Memory B cell (primary cell): ENCODE results near the gene MZF1.

ENCODE experiments used
- ATAC-seq: fragments of 150-1000 bp; cut with Tn5 transposase; 2 replicates; pipeline ENCODE4 v1.10.0; 2021; ENCODE audit warnings: low read depth, mild to moderate bottlenecking, moderate library complexity
- DNase-seq, 2 donors: peaks; one replicate each; pipeline ENCODE4 v3.0.0; 2022; ENCODE audit warnings: low spot score in 2 of 2
- H3K27ac Mint-ChIP-seq: one replicate; pipeline ENCODE4 v1.8.0; 2022; ENCODE audit warnings: mild to moderate bottlenecking, moderate library complexity, mixed read lengths
- H3K27me3 Mint-ChIP-seq: one replicate; pipeline ENCODE4 v1.8.0; 2022; ENCODE audit warnings: mixed read lengths
- H3K36me3 Mint-ChIP-seq: one replicate; pipeline ENCODE4 v1.8.0; 2022; ENCODE audit warnings: mild to moderate bottlenecking, mixed read lengths
- H3K4me1 Mint-ChIP-seq: one replicate; pipeline ENCODE4 v1.8.0; 2022; ENCODE audit warnings: mixed read lengths
- H3K4me3 Mint-ChIP-seq: one replicate; pipeline ENCODE4 v1.8.0; 2022; ENCODE audit warnings: mild to moderate bottlenecking, moderate library complexity, mixed read lengths
- H3K9me3 Mint-ChIP-seq: one replicate; pipeline ENCODE4 v1.8.0; 2022; ENCODE audit warnings: mixed read lengths

Gene MZF1

GRCh38 chr19:58554494-58555368 is 18.4 kb downstream of the MZF1 start, which contains the start of gene CHMP2A:
Gene CHMP2A, minus strand, starts transcription at chr19:58555105. Its CDS starts 893 bp downstream, at chr19:58554212.
- no peaks in the 10 kb centered on the region for H3K27me3 Mint-ChIP-seq
- ATAC-seq (peak; percentile 47), DNase-seq (peak; percentile 95 to 97)
- peak within 1 kb of the TSS; percentile 99 for H3K4me3 Mint-ChIP-seq
- no peaks in the 10 kb centered on the region for H3K9me3 Mint-ChIP-seq
- peak within 1 kb of the TSS; percentile 99 for H3K27ac Mint-ChIP-seq
- H3K4me1 Mint-ChIP-seq, result peaks cover 51% of the 10 kb centered on the region
- peaks cover 30% of the 10 kb centered on the region for H3K36me3 Mint-ChIP-seq

- DNase-seq, result peak in 1 of 2 donors; percentile 10
- H3K4me1 Mint-ChIP-seq, result peaks cover 46% of the 10 kb centered on the region
Measured at GRCh38 chr19:58553799-58554493, 19.2 kb downstream of the MZF1 start.

DNA sequence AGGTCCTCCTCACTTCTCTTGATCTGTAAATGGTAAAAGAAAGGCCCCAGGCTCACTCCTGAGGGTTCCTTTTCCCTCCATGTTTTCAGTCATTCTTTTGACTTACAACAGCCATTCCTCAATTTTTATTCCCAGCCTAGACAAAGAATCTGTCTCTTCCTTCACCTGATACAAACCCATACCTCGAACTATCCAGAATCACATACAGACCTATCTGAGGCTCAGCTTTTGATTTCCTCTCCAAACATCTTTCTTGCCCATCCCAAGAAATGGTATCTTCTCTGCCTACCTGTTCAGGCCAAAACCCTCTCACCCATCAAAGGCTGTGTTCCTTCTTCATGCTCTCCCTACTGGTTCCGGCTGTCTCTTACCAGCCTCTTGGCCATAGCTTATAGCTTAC is 20.5 kb downstream of the MZF1 start:
- Mint-ChIP-seq H3K9me3 (no peaks in the 10 kb centered on the region), H3K27me3 (no peaks in the 10 kb centered on the region), H3K4me1 (peaks cover 38% of the 10 kb centered on the region), H3K4me3 (no peak overlapping the region), H3K27ac (no peak overlapping the region), H3K36me3 (peaks cover 28% of the 10 kb centered on the region)
- ATAC-seq, result no peak
- no peak for DNase-seq

More at GRCh38 chr19:58553799-58554493, 19.2 kb downstream of the MZF1 start:
- Mint-ChIP-seq H3K27me3 (no peaks in the 10 kb centered on the region), H3K9me3 (no peaks in the 10 kb centered on the region), H3K36me3 (peaks cover 32% of the 10 kb centered on the region), H3K27ac (peak overlapping the region; percentile 99), H3K4me3 (peak overlapping the region; percentile 99)
- ATAC-seq, result no peak

DNA sequence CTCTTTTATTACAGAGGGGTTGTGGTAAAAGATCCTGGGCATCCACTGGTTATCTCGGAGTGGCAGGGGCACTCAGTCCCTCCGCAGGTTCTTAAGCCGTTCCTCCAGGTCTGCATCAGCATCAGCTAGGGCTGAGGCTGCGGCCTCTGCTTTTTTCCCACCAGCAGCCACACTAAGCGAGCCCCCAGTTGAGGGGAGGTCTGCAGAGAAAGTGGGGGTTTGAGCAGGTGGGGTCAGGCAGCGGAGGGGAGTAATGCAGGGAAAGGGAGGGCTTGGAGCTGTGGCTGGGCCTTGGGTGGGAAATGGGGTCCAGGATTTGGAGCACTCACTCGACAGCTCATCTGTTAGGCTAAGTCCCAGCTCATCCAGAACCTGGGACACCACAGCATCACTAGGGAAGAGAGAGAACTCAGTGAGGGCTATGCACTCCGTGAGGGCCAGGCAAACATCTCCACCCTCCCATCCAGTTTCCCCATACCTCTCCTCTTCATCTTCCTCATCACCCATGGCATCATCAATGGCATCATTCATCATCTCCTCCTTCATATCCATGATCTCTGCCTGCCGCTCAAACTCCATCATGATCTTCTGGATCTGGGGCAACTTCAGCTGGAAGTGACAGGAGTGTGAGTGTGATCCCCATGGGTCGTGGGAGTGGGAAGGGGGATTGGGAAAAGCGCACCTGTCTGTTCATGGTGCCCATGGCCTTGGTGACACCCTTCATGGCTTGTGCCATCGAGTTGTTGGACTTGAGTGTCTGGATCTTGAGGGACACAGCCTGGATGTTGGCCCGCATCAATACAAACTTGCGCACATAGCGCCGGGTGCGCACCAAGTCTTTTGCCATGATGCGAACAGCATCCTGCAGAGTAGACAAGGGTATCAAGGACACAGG is 21.3 kb downstream of the MZF1 start:
- H3K4me1 Mint-ChIP-seq, result peaks cover 30% of the 10 kb centered on the region
- ATAC-seq (no peak), DNase-seq (peak in 1 of 2 donors; percentile 12)
- peak overlapping the region; percentile 58 for H3K27ac Mint-ChIP-seq
- H3K9me3 Mint-ChIP-seq, result no peaks in the 10 kb centered on the region
- no peaks in the 10 kb centered on the region for H3K27me3 Mint-ChIP-seq
- no peak overlapping the region for H3K4me3 Mint-ChIP-seq
- peaks cover 30% of the 10 kb centered on the region for H3K36me3 Mint-ChIP-seq

- no peak for ATAC-seq
- Mint-ChIP-seq H3K27ac (peak overlapping the region; percentile 14), H3K4me3 (no peak overlapping the region), H3K27me3 (no peaks in the 10 kb centered on the region), H3K36me3 (peaks cover 36% of the 10 kb centered on the region), H3K4me1 (peaks cover 32% of the 10 kb centered on the region), H3K9me3 (no peaks in the 10 kb centered on the region)
- peak in 1 of 2 donors; percentile 10 for DNase-seq
Measured at GRCh38 chr19:58551123-58551497, 22.0 kb downstream of the MZF1 start.

GRCh38 chr19:58550362-58551122 is 22.6 kb downstream of the MZF1 start:
- peaks cover 39% of the 10 kb centered on the region for H3K36me3 Mint-ChIP-seq
- no peak for ATAC-seq
- H3K4me1 Mint-ChIP-seq, result peaks cover 38% of the 10 kb centered on the region
- H3K9me3 Mint-ChIP-seq, result no peaks in the 10 kb centered on the region
- H3K27ac Mint-ChIP-seq, result peak overlapping the region; percentile 14
- H3K27me3 Mint-ChIP-seq, result no peaks in the 10 kb centered on the region
- DNase-seq, result peak in 1 of 2 donors; percentile 14
- no peak overlapping the region for H3K4me3 Mint-ChIP-seq

GRCh38 chr19:58549664-58550361 is 23.3 kb downstream of the MZF1 start:
- no peaks in the 10 kb centered on the region for H3K27me3 Mint-ChIP-seq
- peaks cover 39% of the 10 kb centered on the region for H3K4me1 Mint-ChIP-seq
- no peak overlapping the region for H3K4me3 Mint-ChIP-seq
- DNase-seq (peak in 1 of 2 donors; percentile 10), ATAC-seq (no peak)
- no peaks in the 10 kb centered on the region for H3K9me3 Mint-ChIP-seq
- no peak overlapping the region for H3K27ac Mint-ChIP-seq
- peaks cover 39% of the 10 kb centered on the region for H3K36me3 Mint-ChIP-seq

- Mint-ChIP-seq H3K27me3 (no peaks in the 10 kb centered on the region), H3K36me3 (peaks cover 39% of the 10 kb centered on the region), H3K4me3 (no peak overlapping the region), H3K27ac (no peak overlapping the region), H3K9me3 (no peaks in the 10 kb centered on the region), H3K4me1 (peaks cover 33% of the 10 kb centered on the region)
- ATAC-seq (no peak), DNase-seq (peak in 1 of 2 donors; percentile 10)
Measured at GRCh38 chr19:58548859-58549663, 24.1 kb downstream of the MZF1 start.

DNA sequence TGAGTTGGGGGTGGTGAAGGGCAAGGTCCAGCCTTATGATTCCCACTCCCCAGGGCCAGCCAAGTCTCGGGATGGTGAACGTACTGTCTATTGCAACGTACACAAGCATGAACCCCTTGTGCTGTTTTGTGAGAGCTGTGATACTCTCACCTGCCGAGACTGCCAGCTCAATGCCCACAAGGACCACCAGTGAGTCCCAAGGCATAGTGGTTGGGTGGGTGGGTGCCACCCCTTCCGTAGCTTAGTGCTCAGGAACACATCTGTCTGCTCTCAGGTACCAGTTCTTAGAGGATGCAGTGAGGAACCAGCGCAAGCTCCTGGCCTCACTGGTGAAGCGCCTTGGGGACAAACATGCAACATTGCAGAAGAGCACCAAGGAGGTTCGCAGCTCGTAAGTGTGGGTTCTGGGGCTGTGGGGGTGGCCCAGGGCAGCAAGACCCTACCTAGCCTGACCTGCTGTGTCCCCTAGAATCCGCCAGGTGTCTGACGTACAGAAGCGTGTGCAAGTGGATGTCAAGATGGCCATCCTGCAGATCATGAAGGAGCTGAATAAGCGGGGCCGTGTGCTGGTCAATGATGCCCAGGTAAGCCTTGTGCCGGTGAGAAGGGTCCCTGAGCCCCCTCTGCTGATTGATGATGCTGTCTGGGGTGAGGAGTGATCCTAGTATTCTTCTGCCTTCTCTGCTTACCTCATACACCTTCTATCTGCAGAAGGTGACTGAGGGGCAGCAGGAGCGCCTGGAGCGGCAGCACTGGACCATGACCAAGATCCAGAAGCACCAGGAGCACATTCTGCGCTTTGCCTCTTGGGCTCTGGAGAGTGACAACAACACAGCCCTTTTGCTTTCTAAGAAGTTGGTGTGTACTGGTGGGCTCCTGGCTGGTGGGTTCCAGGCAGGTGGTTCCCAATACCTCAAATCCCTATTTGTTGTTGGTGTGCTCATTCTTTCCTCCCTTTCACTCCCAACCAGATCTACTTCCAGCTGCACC is 25.5 kb downstream of the MZF1 start:
- ATAC-seq (no peak), DNase-seq (no peak)
- H3K4me1 Mint-ChIP-seq, result peaks cover 31% of the 10 kb centered on the region
- H3K27ac Mint-ChIP-seq, result no peak overlapping the region
- peaks cover 7% of the 10 kb centered on the region for H3K27me3 Mint-ChIP-seq
- no peak overlapping the region for H3K4me3 Mint-ChIP-seq
- H3K9me3 Mint-ChIP-seq, result no peaks in the 10 kb centered on the region
- H3K36me3 Mint-ChIP-seq, result peaks cover 29% of the 10 kb centered on the region

GRCh38 chr19:58546019-58546530 is 27.1 kb downstream of the MZF1 start:
- Mint-ChIP-seq H3K27ac (peak overlapping the region; percentile 85), H3K4me3 (peak overlapping the region; percentile 89), H3K36me3 (peaks cover 24% of the 10 kb centered on the region), H3K4me1 (peaks cover 25% of the 10 kb centered on the region), H3K9me3 (no peaks in the 10 kb centered on the region), H3K27me3 (peaks cover 15% of the 10 kb centered on the region)
- ATAC-seq (no peak), DNase-seq (no peak)
